Fibroblast of lung (primary cell): ENCODE measurements around the gene OCA2. TPM values are rescaled to one million over a fixed set of nuclear protein-coding genes. Genes with fewer than 3 reads are reported as not detected.
"Not testable (repeated sequence)": the region's sequence is repeated elsewhere in the genome, so short reads cannot be mapped to it uniquely, and the experiment has no call there.

ENCODE experiments used
- DNase-seq, 2 donors: peaks; one replicate each; pipeline versions ENCODE4 v3.0.0 to v3.0.0-alpha.2; 2010; ENCODE audit warnings: low read depth in 2 of 2
- H2AFZ ChIP-seq: 2 replicates; pipeline ENCODE4 v1.5.1; 2012; ENCODE audit warnings: low read length, control low read depth, inconsistent platforms
- H3K27ac ChIP-seq: 2 replicates; pipeline ENCODE4 v1.5.1; 2011; ENCODE audit warnings: low read length, control low read depth; ENCODE audit not compliant: insufficient read depth
- H3K27me3 ChIP-seq: 2 replicates; pipeline ENCODE4 v1.5.1; 2011; ENCODE audit warnings: mild to moderate bottlenecking, low read length; ENCODE audit not compliant: control insufficient read depth, insufficient read depth
- H3K36me3 ChIP-seq: 2 replicates; pipeline ENCODE4 v1.5.1; 2011; ENCODE audit warnings: low read length; ENCODE audit not compliant: control insufficient read depth, insufficient read depth
- H3K4me1 ChIP-seq: 2 replicates; pipeline ENCODE4 v1.5.1; 2011; ENCODE audit warnings: low read length; ENCODE audit not compliant: control insufficient read depth, insufficient read depth; ENCODE audit errors: extremely low read depth
- H3K4me2 ChIP-seq: 2 replicates; pipeline ENCODE4 v1.5.1; 2011; ENCODE audit warnings: low read length, control low read depth; ENCODE audit not compliant: insufficient read depth; ENCODE audit errors: extremely low read depth
- H3K4me3 ChIP-seq, 4 experiments: fragments of 200-600 bp in 1 of 4; sonication (generic) in 1 of 4; replicated peaks in 1 of 4; 2 replicates each; pipeline ENCODE4 v1.5.1; 2011 to 2016; ENCODE audit warnings: low read length in 4 of 4, low read depth in 3 of 4, mild to moderate bottlenecking in 3 of 4, control low read depth in 2 of 4, inconsistent platforms in 1 of 4, mixed read lengths in 1 of 4; ENCODE audit not compliant: insufficient read depth in 1 of 4; ENCODE audit errors: control extremely low read depth in 1 of 4
- H3K79me2 ChIP-seq: 2 replicates; pipeline ENCODE4 v1.5.1; 2012; ENCODE audit warnings: mild to moderate bottlenecking, low read length, inconsistent platforms; ENCODE audit not compliant: control insufficient read depth, insufficient read depth
- H3K9ac ChIP-seq: 2 replicates; pipeline ENCODE4 v1.5.1; 2011; ENCODE audit warnings: mild to moderate bottlenecking, low read length, control low read depth; ENCODE audit not compliant: insufficient read depth
- H3K9me3 ChIP-seq: 2 replicates; pipeline ENCODE4 v1.5.1; 2012; ENCODE audit warnings: low read depth, low read length; ENCODE audit not compliant: control insufficient read depth, insufficient read depth
- H4K20me1 ChIP-seq: 2 replicates; pipeline ENCODE4 v1.5.1; 2011; ENCODE audit warnings: low read length; ENCODE audit not compliant: control insufficient read depth, insufficient read depth; ENCODE audit errors: extremely low read depth
- CTCF ChIP-seq, 2 donors: IDR thresholded peaks in 1 of 2; conservative IDR thresholded peaks in 1 of 2; 1 replicate in 1 of 2; 2 replicates in 1 of 2; pipeline ENCODE4 v1.5.1; 2011 to 2012; ENCODE audit warnings: low read length in 2 of 2, control low read depth in 1 of 2, inconsistent platforms in 1 of 2, low read depth in 1 of 2, mild to moderate bottlenecking in 1 of 2
- EZH2 ChIP-seq: IDR thresholded peaks from 2 replicates; pipeline ENCODE4 v1.5.1; 2012; ENCODE audit warnings: low read length, control low read depth, mild to moderate bottlenecking; ENCODE audit errors: missing control alignments
- polyA plus RNA-seq, 2 donors: library from polyadenylated mRNA; depleted of rRNA in 1 of 2; stranded (reverse) in 1 of 2; unstranded in 1 of 2; fragments of >200 nt; gene quantifications; 2 replicates each; pipeline ENCODE4 v1.2.1, GENCODE V29; 2011 to 2012; ENCODE audit warnings: missing spikeins in 1 of 2
- total RNA-seq: library from RNA; depleted of rRNA; stranded (reverse); fragments of >200 nt; gene quantifications from 2 replicates; pipeline ENCODE4 v1.2.1, GENCODE V29; 2014

OCA2 gene
- total and polyA plus RNA-seq, 2 donors (not counting 1 experiment from before 2014, with no cell fraction given) = not detected

GRCh38 chr15:27850050-27850449 lies 249.1 kb downstream of the OCA2 start:
- H3K36me3 ChIP-seq = no peaks in the 10 kb centered on the region
- no peak overlapping the region for H3K27ac ChIP-seq
- no peaks in the 10 kb centered on the region for H3K9me3 ChIP-seq
- no peak overlapping the region for H3K4me3 ChIP-seq
- no peaks in the 10 kb centered on the region for H4K20me1 ChIP-seq
- DNase-seq = no peak
- no peak overlapping the region for H3K4me2 ChIP-seq
- H3K4me1 ChIP-seq = no peaks in the 10 kb centered on the region
- no peak for TF ChIP-seq CTCF (conservative IDR thresholded peaks at IDR 0.05 in 1 of 2, IDR thresholded peaks at IDR 0.05 in 1 of 2; ENCODE audit: low read depth in 1 of 2, low read length in 2 of 2)
- TF ChIP-seq EZH2 = no peak
- no peak overlapping the region for H2AFZ ChIP-seq
- H3K9ac ChIP-seq = no peak overlapping the region
- no peaks in the 10 kb centered on the region for H3K79me2 ChIP-seq
- H3K27me3 ChIP-seq = no peaks in the 10 kb centered on the region

GRCh38 chr15:27848936-27849335 lies 250.2 kb downstream of the OCA2 start:
- not testable (repeated sequence) for H3K9me3 ChIP-seq, H3K36me3 ChIP-seq, H3K9ac ChIP-seq, DNase-seq, H3K4me2 ChIP-seq, H3K27ac ChIP-seq, H2AFZ ChIP-seq, H3K27me3 ChIP-seq, H3K79me2 ChIP-seq, H4K20me1 ChIP-seq, H3K4me3 ChIP-seq, H3K4me1 ChIP-seq

GRCh38 chr15:27847775-27848710 lies 251.1 kb downstream of the OCA2 start:
- Histone ChIP-seq H2AFZ (no peak overlapping the region), H3K27me3 (no peaks in the 10 kb centered on the region), H3K36me3 (no peaks in the 10 kb centered on the region), H3K4me2 (no peak overlapping the region), H4K20me1 (no peaks in the 10 kb centered on the region), H3K9me3 (no peaks in the 10 kb centered on the region), H3K79me2 (no peaks in the 10 kb centered on the region), H3K9ac (no peak overlapping the region), H3K4me3 (no peak overlapping the region), H3K4me1 (no peaks in the 10 kb centered on the region), H3K27ac (no peak overlapping the region)
- TF ChIP-seq CTCF (conservative IDR thresholded peaks at IDR 0.05 in 1 of 2, IDR thresholded peaks at IDR 0.05 in 1 of 2; ENCODE audit: low read depth in 1 of 2, low read length in 2 of 2) (no peak), EZH2 (no peak)
- no peak for DNase-seq
